Sigmoid colon (tissue), 7 donors: Measurements from ENCODE around the gene USP31. TPM values are rescaled to one million over a fixed set of nuclear protein-coding genes. Genes with fewer than 3 reads are reported as not detected.

Experiments used
- DNase-seq: peaks from one replicate; pipeline ENCODE4 v3.0.0-alpha.2; 2019
- H3K27ac ChIP-seq, 4 donors: fragments of 200-600 bp; sonication (generic); one replicate each; pipeline ENCODE4 v1.5.1; 2016 to 2019; ENCODE audit warnings: mild to moderate bottlenecking in 1 of 4
- H3K27me3 ChIP-seq, 3 donors: fragments of 200-600 bp; sonication (generic); one replicate each; pipeline ENCODE4 v1.5.1; 2019; ENCODE audit warnings: mild to moderate bottlenecking in 1 of 3
- H3K36me3 ChIP-seq, 4 donors: fragments of 200-600 bp; sonication (generic); one replicate each; pipeline ENCODE4 v1.5.1; 2016 to 2019
- H3K4me1 ChIP-seq, 4 donors: fragments of 200-600 bp; sonication (generic); one replicate each; pipeline ENCODE4 v1.5.1; 2017 to 2019
- H3K4me3 ChIP-seq, 4 donors: fragments of 200-600 bp; sonication (generic); one replicate each; pipeline ENCODE4 v1.5.1; 2017 to 2019; ENCODE audit warnings: mild to moderate bottlenecking in 2 of 4, moderate library complexity in 1 of 4
- H3K9me3 ChIP-seq, 4 donors: fragments of 200-600 bp in 3 of 4; sonication (generic) in 3 of 4; one replicate each; pipeline versions ENCODE4 v1.5.1 to v1.6.1; 2013 to 2019
- CTCF ChIP-seq, 4 experiments: fragments of 450-650 bp in 3 of 4; fragments of 200-600 bp in 1 of 4; IDR thresholded peaks; one replicate each; pipeline ENCODE4 v1.5.1; 2016 to 2019; ENCODE audit warnings: antibody characterized with exemption in 4 of 4, mild to moderate bottlenecking in 3 of 4, moderate library complexity in 2 of 4
- EP300 ChIP-seq, 4 donors: sonication (generic); formaldehyde crosslinking; IDR thresholded peaks; one replicate each; pipeline ENCODE4 v1.6.1; 2017; ENCODE audit warnings: antibody characterized with exemption in 4 of 4
- POLR2A ChIP-seq, 2 donors: fragments of 450-650 bp; IDR thresholded peaks; one replicate each; pipeline ENCODE4 v1.6.1; 2016; ENCODE audit warnings: antibody characterized with exemption in 2 of 2, mild to moderate bottlenecking in 2 of 2, moderate library complexity in 2 of 2
- POLR2AphosphoS5 ChIP-seq, 4 donors: sonication (generic); formaldehyde crosslinking; IDR thresholded peaks; one replicate each; pipeline ENCODE4 v1.6.1; 2017; ENCODE audit warnings: antibody characterized with exemption in 4 of 4
- WGBS, 2 donors: extraction: QIAGEN DNeasy Blood & Tissue Kit; methylation state at CpG; one replicate each; pipeline ENCODE4 v1.1.7; 2013; 5-methylcytosine and 5-hydroxymethylcytosine counted together
- intact Hi-C: fragments of 100-400 bp; cut with DNase I; formaldehyde crosslinking; loops from one replicate; pipeline ENCODE4 v1.15.1; 2023
- polyA plus RNA-seq, 3 donors: library from polyadenylated mRNA; stranded (reverse); fragments of 200-250 nt; gene quantifications; one replicate each; pipeline ENCODE4 v1.2.3, GENCODE V29; 2013
- total RNA-seq, 4 donors: library from RNA; depleted of rRNA; stranded (reverse); fragments of >200 nt; gene quantifications; one replicate each; pipeline ENCODE4 v1.1.0, GENCODE V29; 2016
- donor health status: healthy with polysubstance abuse.
- donor health status: Bipolar disorder and iron deficiency.
- donor health status: healthy.

USP31 gene
- total and polyA plus RNA-seq, 7 donors: 0.60 to 21.0 (median 12.7) TPM

GRCh38 chr16:23029733-23030420 is 119.4 kb downstream of the USP31 start:
- no peak overlapping the region for H3K4me3 ChIP-seq
- TF ChIP-seq CTCF (IDR thresholded peaks at IDR 0.05) (no peak), POLR2A (IDR thresholded peaks at IDR 0.05) (no peak)
- peaks cover 0 to 9% (median 3%) of the 10 kb centered on the region in 4 donors for H3K9me3 ChIP-seq
- H3K27ac ChIP-seq: no peak overlapping the region
- DNase-seq: no peak
- H3K4me1 ChIP-seq: no peaks in the 10 kb centered on the region
- 73 to 79% methylated on average over 6 of the region's 6 CpGs for WGBS, 2 donors
- peaks cover 0 to 4% (median 0%) of the 10 kb centered on the region in 3 donors for H3K27me3 ChIP-seq
- H3K36me3 ChIP-seq: no peaks in the 10 kb centered on the region
- intact Hi-C loops: no loop called here

GRCh38 chr16:23027386-23027785 is 121.9 kb downstream of the USP31 start:
- Histone ChIP-seq H3K36me3 (no peaks in the 10 kb centered on the region), H3K9me3 (peaks cover 0 to 3% (median 0%) of the 10 kb centered on the region in 4 donors), H3K27ac (no peak overlapping the region), H3K27me3 (peaks cover 0 to 4% (median 0%) of the 10 kb centered on the region in 3 donors), H3K4me1 (no peaks in the 10 kb centered on the region), H3K4me3 (no peak overlapping the region)
- no peak for DNase-seq
- intact Hi-C loops: no loop called here
- 86% methylated on average over 1 of the region's 1 CpG for WGBS, 2 donors
- TF ChIP-seq EP300 (IDR thresholded peaks at IDR 0.05): no peak

- intact Hi-C loops: no loop called here
- H3K27ac ChIP-seq: no peak overlapping the region
- 8 to 22% methylated on average over 3 of the region's 3 CpGs for WGBS, 2 donors
- H3K27me3 ChIP-seq: peaks cover 0 to 4% (median 0%) of the 10 kb centered on the region in 3 donors
- H3K4me3 ChIP-seq: no peak overlapping the region
- H3K36me3 ChIP-seq: no peaks in the 10 kb centered on the region
- TF ChIP-seq CTCF (IDR thresholded peaks at IDR 0.05): no peak
- no peaks in the 10 kb centered on the region for H3K4me1 ChIP-seq
- no peaks in the 10 kb centered on the region for H3K9me3 ChIP-seq
- DNase-seq: no peak
These were observed 122.4 kb downstream of the USP31 start for GRCh38 chr16:23026784-23027362.

GRCh38 chr16:23025692-23026307 is 123.5 kb downstream of the USP31 start:
- no peaks in the 10 kb centered on the region for H3K27me3 ChIP-seq
- no peak for DNase-seq
- TF ChIP-seq POLR2AphosphoS5 (IDR thresholded peaks at IDR 0.05) (no peak), EP300 (IDR thresholded peaks at IDR 0.05) (no peak), POLR2A (IDR thresholded peaks at IDR 0.05) (no peak), CTCF (IDR thresholded peaks at IDR 0.05) (no peak)
- WGBS, 2 donors: 49 to 70% methylated on average over 4 of the region's 4 CpGs
- no peaks in the 10 kb centered on the region for H3K9me3 ChIP-seq
- H3K4me3 ChIP-seq: no peak overlapping the region
- intact Hi-C loops: no loop called here
- H3K4me1 ChIP-seq: no peaks in the 10 kb centered on the region
- H3K36me3 ChIP-seq: no peaks in the 10 kb centered on the region
- H3K27ac ChIP-seq: no peak overlapping the region

- no peak overlapping the region for H3K27ac ChIP-seq
- intact Hi-C loops: no loop called here
- DNase-seq: no peak
- TF ChIP-seq POLR2AphosphoS5 (IDR thresholded peaks at IDR 0.05) (no peak), EP300 (IDR thresholded peaks at IDR 0.05) (no peak)
- 29 to 74% methylated on average over 4 of the region's 4 CpGs for WGBS, 2 donors
- no peak overlapping the region for H3K4me3 ChIP-seq
- H3K36me3 ChIP-seq: no peaks in the 10 kb centered on the region
- no peaks in the 10 kb centered on the region for H3K27me3 ChIP-seq
- H3K4me1 ChIP-seq: no peaks in the 10 kb centered on the region
- no peaks in the 10 kb centered on the region for H3K9me3 ChIP-seq
These were observed 125.2 kb downstream of the USP31 start for GRCh38 chr16:23024044-23024443.
